Stimulated activated CD4-positive, alpha-beta T cell treated with anti-CD3 and anti-CD28 coated beads, Interleukin-4, amount 100 ng/mL, for 24 hours (primary cell): ENCODE measurements around the gene XG.

ENCODE experiments used
- DNase-seq: peaks from one replicate; pipeline ENCODE4 v3.0.0-alpha.2; 2020

The XG gene

DNA sequence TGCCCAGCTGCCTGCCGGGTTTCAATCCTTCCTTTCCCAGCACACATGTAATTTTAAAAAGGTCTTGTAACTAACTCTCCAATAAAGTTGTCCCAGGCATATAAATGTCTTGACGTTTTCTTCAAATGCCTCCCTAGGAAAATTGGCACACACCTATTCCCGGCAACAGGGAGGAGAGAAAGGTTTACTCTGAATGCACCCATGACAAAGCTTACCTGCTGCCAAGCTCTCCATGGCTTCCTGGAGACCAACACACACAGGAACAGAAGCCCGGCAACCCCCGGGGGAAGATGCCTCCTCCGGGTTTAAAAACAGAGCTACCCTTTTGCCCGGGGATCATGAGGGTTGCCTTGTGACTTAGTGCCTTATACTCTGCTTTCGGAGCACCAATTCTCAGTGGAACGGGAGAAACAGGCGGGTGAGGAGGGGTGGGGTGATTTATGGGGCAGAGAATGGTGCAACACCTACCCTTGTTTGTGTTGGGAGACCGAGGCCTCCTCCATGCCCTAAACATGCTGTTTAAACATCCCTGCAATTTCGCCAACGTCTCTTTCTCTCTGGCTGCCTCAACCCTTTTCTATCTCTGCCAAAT, 72.1 kb downstream of the XG start:
- DNase-seq = no peak

GRCh38 chrX:2824886-2825285, 73.0 kb downstream of the XG start:
- no peak for DNase-seq

GRCh38 chrX:2828344-2828958, 76.6 kb downstream of the XG start, which contains the start of gene GYG2:
Gene GYG2, plus strand, starts transcription at chrX:2828930. Its CDS starts 1,259 bp downstream, at chrX:2830189.
- no peak for DNase-seq

- DNase-seq = no peak
Measured at GRCh38 chrX:2828959-2829411, 77.1 kb downstream of the XG start.

GRCh38 chrX:2829469-2830246, 77.8 kb downstream of the XG start:
- no peak for DNase-seq

DNA sequence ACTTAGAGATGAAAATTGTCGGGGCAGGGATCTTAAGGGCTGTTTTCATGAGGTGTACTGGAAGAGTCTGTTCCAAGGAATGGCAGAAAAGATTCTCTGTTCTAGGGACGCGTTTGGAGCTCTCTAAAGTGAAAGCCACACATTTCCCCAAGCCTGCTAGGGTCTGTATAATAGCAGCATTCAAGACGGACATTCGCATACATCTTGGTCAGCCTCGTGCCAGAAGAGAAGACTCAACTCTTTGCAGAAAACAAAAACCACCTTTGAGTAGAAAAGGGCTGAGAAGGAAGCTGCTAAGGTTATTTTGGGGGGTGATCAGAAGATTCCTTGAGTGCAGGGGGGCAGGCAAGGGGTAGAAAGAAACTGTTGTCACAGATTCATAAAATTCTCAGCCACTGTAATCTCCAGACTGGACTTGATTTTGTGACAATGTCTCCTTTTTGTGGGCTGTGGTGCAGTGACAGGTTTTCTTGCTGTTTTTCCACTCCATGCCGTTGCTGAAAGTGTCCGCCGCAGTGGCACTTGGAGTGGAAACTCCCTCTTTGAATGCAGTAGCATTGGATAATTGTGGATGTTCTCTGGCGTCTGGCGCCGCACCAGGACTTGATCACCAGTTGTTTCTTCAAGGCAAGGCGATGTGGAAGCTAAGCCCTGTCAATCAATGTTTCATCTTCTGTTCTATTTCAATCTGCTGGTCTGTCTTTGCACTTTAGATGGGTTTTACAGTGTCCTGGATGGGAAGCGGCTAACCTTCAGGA, 79.8 kb downstream of the XG start:
- no peak for DNase-seq

DNA sequence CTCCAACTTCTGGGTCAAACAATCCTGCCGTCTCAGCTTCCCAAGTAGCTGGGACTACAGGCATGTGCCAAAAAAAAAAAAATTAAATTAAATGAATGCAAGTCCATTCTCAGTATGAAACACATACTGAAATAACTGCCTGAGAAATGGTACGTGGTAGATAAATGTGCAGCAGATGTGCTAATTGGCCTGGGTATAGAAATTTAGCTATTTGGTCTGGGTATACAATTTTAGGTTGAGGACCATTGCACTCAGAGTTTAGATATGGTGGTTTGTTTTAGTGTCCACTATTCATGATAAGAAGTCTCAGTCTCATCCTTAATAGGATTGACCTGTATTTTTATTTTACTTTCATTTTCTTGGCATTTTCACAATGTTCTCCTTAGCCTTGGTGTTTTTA, 86.1 kb downstream of the XG start:
- DNase-seq = no peak

DNA sequence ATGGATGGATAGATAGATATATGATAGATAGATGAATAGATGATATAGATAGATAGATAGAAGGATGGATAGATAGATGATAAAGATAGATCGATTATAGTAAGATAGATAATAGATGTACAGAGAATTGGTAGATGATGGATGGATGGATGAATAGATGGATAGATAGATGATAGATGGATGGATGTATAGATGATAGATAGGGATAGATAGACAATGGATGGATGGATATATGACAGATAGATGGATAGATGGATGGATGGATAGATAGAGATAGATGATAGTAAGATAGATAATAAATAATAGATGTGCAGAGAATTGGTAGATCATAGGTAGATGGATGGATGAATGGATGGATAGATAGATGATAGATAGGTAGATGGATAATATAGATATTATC, 89.1 kb downstream of the XG start:
- no peak for DNase-seq

DNA sequence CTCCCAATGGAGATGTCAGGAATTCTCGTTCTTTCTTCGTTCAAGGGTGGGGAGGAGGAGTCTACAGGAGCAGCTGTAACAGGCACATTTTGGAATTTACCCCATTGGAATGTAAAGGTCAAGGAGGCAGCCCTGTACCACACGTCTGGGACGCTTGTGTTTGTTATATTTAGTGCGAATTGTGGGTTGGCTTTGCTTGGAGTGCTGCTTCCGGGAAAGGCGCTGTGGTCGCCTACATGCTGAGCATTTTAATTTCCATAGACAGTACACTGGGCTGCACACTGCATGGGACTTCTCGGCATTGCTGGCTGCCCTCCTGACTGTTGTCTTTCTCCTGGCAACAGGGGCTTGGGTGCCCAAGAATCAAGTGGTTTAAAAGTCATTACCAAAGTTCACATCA, 89.7 kb downstream of the XG start:
- no peak for DNase-seq

DNA sequence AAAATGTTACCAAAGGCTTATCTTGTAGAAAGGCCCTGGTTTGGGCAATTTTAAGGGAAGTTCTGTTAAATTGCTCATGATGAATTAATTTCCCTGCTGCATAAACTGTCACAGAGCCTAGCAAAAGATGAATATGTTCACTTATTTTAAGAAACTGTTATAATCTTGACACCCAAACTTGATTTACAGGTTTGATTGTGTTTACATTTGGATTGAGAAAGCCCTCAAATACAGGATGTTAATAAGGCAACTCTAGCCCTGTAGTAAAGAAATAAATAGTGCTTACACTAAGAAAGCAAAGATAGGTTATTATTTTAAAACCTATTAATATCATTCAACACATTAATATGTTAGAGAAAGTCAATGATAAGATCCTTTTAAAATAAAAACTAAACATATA, 95.2 kb downstream of the XG start:
- no peak for DNase-seq

GRCh38 chrX:2848871-2849301, 97.0 kb downstream of the XG start:
- DNase-seq = no peak

GRCh38 chrX:2854918-2855317, 103.1 kb downstream of the XG start:
- DNase-seq = no peak

- no peak for DNase-seq
Measured at GRCh38 chrX:2855761-2856160, 103.9 kb downstream of the XG start.

DNA sequence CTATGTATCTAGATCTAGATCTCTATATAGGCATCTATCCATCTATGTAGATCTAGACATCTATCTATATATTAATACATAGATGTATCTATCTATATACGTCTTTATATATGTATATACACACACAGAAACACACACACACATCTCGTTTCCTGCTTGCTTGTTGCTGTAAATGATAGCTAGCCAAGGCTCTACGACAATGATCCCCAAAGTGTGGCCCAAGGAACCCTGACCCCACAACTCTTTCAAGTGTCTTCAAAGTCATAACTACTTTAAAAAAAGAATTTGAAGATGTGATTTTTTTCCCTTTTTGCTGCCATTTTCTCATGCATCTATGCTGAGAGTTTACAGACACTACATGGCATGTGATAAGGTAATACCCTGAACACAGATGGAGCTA, 105.7 kb downstream of the XG start:
- DNase-seq = no peak

DNA sequence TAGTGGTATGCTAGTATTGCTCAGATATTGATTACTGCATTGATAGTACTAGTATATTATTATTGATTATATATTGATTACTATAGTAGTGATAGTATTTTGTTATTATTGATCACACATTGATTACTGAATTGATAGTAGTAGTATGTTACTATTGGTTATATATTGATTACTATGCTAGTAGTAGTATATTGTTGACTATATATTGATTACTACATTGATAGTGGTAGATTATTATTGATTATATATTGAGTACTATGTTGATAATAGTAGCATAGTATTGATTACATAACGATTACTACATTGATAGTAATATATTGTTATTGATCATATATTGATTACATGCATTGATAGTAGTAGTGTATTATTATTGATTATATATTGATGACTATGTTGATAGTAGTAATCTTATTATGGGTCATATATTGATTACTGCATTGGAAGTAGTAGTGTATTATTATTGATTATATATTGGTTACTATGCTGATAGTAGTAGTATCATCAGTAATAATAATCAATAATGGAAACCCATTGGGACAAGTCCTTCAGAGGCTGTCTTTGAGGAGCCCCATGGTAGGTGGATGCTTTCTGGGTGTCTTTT, 107.5 kb downstream of the XG start:
- DNase-seq = no peak

- DNase-seq = no peak
Measured at GRCh38 chrX:2862404-2862803, 110.6 kb downstream of the XG start.

GRCh38 chrX:2863646-2864045, 111.8 kb downstream of the XG start:
- no peak for DNase-seq
